DOHH2 (cell line): Measurements from ENCODE around the gene TNS1.

Source experiments
- H3F3A ChIP-seq: fragments of 200-600 bp; sonication (generic), shearing (Covaris generic); 2 replicates; pipeline ENCODE4 v1.6.0; 2016; ENCODE audit warnings: antibody characterized with exemption, mild to moderate bottlenecking; ENCODE audit not compliant: control insufficient read depth, insufficient read depth
- H3K27ac ChIP-seq: fragments of 200-600 bp; sonication (generic); 2 replicates; pipeline ENCODE4 v1.5.1; 2014; ENCODE audit warnings: low read depth, mild to moderate bottlenecking, low read length, moderate library complexity
- H3K27me3 ChIP-seq: fragments of 200-600 bp; sonication (generic); 2 replicates; pipeline ENCODE4 v1.6.1; 2014; ENCODE audit warnings: mild to moderate bottlenecking, low read length, mixed read lengths; ENCODE audit not compliant: control insufficient read depth
- H3K36me3 ChIP-seq: fragments of 200-600 bp; sonication (generic); 2 replicates; pipeline ENCODE4 v1.6.1; 2014; ENCODE audit warnings: mild to moderate bottlenecking, low read length, moderate library complexity, mixed read lengths; ENCODE audit not compliant: control insufficient read depth
- H3K4me1 ChIP-seq: fragments of 200-600 bp; sonication (generic); 2 replicates; pipeline ENCODE4 v1.6.1; 2014; ENCODE audit warnings: mild to moderate bottlenecking, low read length, mixed read lengths; ENCODE audit not compliant: control insufficient read depth
- H3K4me2 ChIP-seq: fragments of 200-600 bp; sonication (generic); 2 replicates; pipeline ENCODE4 v1.6.0; 2014; ENCODE audit warnings: mild to moderate bottlenecking, low read length, moderate library complexity
- H3K4me3 ChIP-seq: fragments of 200-600 bp; sonication (generic); 2 replicates; pipeline ENCODE4 v1.5.1; 2014; ENCODE audit warnings: mild to moderate bottlenecking, low read length, mixed read lengths
- H3K79me2 ChIP-seq: fragments of 200-600 bp; sonication (generic); 2 replicates; pipeline ENCODE4 v1.6.1; 2014; ENCODE audit warnings: mild to moderate bottlenecking, low read length, mixed read lengths; ENCODE audit not compliant: control insufficient read depth
- H3K9me2 ChIP-seq: fragments of 200-600 bp; sonication (generic); replicated peaks from 2 replicates; pipeline ENCODE4 v1.6.1; 2014; ENCODE audit warnings: mild to moderate bottlenecking, low read length, mixed read lengths; ENCODE audit not compliant: control insufficient read depth
- H3K9me3 ChIP-seq: fragments of 200-600 bp; sonication (generic); 2 replicates; pipeline ENCODE4 v1.6.1; 2014; ENCODE audit warnings: antibody characterized with exemption, low read length, mixed read lengths; ENCODE audit not compliant: control insufficient read depth, insufficient read depth
- H4K20me1 ChIP-seq: fragments of 200-600 bp; sonication (generic); 2 replicates; pipeline ENCODE4 v1.6.0; 2014; ENCODE audit warnings: low read depth, mild to moderate bottlenecking, antibody characterized with exemption, low read length, moderate library complexity; ENCODE audit not compliant: control insufficient read depth, insufficient read depth
- EZH2phosphoT487 ChIP-seq: fragments of 200-600 bp; sonication (generic); IDR thresholded peaks from 2 replicates; pipeline ENCODE4 v1.6.1; 2017; ENCODE audit warnings: borderline replicate concordance, mild to moderate bottlenecking, antibody characterized with exemption, low read length, moderate library complexity, mixed read lengths
- TF ChIP-seq, protein P1 (sequence below): fragments of 200-600 bp; sonication (generic); IDR thresholded peaks from one replicate; pipeline ENCODE4 v1.5.1; 2014; ENCODE audit warnings: antibody characterized with exemption, mild to moderate bottlenecking, low read depth, low read length; ENCODE audit not compliant: poor library complexity, severe bottlenecking

Gene TNS1

GRCh38 chr2:218017211-218018053 lies 14.6 kb upstream of the TNS1 start:
- Histone ChIP-seq H3K27me3 (peaks cover 8% of the 10 kb centered on the region), H3K27ac (no peak overlapping the region), H4K20me1 (no peaks in the 10 kb centered on the region), H3F3A (no peaks in the 10 kb centered on the region), H3K4me3 (no peak overlapping the region), H3K36me3 (no peaks in the 10 kb centered on the region), H3K4me2 (no peak overlapping the region), H3K9me3 (no peaks in the 10 kb centered on the region), H3K79me2 (no peaks in the 10 kb centered on the region), H3K4me1 (peaks cover 12% of the 10 kb centered on the region), H3K9me2 (no peaks in the 10 kb centered on the region)
- TF ChIP-seq EZH2phosphoT487, result no peak
- TF ChIP-seq, protein P1, sequence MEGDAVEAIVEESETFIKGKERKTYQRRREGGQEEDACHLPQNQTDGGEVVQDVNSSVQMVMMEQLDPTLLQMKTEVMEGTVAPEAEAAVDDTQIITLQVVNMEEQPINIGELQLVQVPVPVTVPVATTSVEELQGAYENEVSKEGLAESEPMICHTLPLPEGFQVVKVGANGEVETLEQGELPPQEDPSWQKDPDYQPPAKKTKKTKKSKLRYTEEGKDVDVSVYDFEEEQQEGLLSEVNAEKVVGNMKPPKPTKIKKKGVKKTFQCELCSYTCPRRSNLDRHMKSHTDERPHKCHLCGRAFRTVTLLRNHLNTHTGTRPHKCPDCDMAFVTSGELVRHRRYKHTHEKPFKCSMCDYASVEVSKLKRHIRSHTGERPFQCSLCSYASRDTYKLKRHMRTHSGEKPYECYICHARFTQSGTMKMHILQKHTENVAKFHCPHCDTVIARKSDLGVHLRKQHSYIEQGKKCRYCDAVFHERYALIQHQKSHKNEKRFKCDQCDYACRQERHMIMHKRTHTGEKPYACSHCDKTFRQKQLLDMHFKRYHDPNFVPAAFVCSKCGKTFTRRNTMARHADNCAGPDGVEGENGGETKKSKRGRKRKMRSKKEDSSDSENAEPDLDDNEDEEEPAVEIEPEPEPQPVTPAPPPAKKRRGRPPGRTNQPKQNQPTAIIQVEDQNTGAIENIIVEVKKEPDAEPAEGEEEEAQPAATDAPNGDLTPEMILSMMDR, result no peak

DNA sequence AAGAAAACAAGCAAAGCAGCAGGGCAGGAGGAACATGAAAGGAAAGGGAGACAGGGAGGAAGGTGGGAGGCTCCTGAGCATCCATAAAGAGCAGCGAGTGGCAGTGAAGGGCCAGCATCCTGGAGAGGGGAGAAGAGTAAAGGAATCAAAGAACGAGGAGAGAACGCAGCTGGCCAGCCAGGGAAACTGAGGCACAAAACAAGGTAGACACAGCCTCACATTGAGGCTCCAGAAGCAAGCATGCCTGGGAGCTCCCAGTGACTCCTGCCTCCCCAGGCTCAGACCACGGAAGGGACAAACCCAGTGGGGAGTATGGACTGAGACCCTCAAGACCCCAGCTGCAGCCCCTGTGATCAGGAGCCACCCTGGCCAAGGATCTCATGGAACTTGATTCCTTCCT lies 14.0 kb upstream of the TNS1 start:
- no peaks in the 10 kb centered on the region for H3K9me3 ChIP-seq
- no peak overlapping the region for H3K27ac ChIP-seq
- no peak overlapping the region for H3K4me2 ChIP-seq
- no peaks in the 10 kb centered on the region for H3K36me3 ChIP-seq
- H3K4me3 ChIP-seq, result no peak overlapping the region
- H3K79me2 ChIP-seq, result no peaks in the 10 kb centered on the region
- no peaks in the 10 kb centered on the region for H3K9me2 ChIP-seq
- TF ChIP-seq, protein P1, result no peak
- no peak for TF ChIP-seq EZH2phosphoT487
- peaks cover 14% of the 10 kb centered on the region for H3K27me3 ChIP-seq
- H4K20me1 ChIP-seq, result no peaks in the 10 kb centered on the region
- H3K4me1 ChIP-seq, result peaks cover 12% of the 10 kb centered on the region
- no peaks in the 10 kb centered on the region for H3F3A ChIP-seq

DNA sequence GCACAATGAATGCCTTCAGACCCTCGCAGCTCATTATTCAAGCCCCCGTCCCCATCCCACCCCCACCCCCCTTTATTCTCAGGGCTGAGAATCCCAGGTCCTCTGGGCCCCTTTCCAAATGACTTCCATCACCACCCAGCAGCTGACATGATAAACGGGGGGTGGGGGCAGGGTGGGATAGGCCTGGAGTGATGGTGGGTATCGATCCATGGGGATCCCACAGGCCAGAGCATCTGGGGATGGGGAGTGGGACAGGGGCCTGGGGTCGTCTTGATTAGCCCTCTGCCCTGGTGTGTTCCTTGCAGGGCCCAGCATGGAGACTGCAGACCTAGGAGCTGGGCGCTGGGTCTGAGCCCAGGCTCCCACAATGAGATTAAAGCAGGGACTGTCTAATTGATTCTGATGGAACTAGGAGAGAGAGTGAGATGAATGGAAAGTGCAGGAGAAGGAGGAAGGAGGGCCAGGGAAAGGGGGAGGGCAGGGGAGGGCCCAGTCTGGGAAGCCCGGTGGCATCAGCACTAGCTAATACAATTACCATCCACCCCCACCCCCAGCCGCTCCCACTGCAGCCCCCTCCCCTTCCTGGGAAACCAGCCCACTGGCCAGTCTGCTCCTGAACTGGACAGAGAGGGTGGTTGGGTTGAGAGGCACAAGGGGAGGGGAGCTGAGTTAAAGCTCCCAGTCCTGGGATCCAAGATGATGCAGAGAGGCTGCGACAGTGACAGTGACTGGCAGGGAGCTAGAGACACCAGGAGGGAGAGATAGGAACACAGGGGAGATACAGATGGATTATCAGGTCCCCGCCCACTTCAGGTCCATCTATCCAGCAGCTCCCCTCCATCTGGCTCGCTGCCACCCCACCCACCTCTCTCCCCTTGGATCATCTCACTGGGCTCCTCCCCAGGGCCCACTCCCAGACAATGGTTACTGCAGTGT lies 13.1 kb upstream of the TNS1 start:
- Histone ChIP-seq H3K4me2 (no peak overlapping the region), H3K9me3 (no peaks in the 10 kb centered on the region), H3F3A (no peaks in the 10 kb centered on the region), H3K36me3 (no peaks in the 10 kb centered on the region), H3K4me3 (no peak overlapping the region), H3K27me3 (peaks cover 23% of the 10 kb centered on the region), H3K27ac (no peak overlapping the region), H4K20me1 (no peaks in the 10 kb centered on the region), H3K9me2 (no peaks in the 10 kb centered on the region), H3K79me2 (no peaks in the 10 kb centered on the region), H3K4me1 (peaks cover 12% of the 10 kb centered on the region)
- no peak for TF ChIP-seq EZH2phosphoT487
- TF ChIP-seq, protein P1, result no peak
